Measurements from ENCODE around the gene GRHL3.

DNA sequence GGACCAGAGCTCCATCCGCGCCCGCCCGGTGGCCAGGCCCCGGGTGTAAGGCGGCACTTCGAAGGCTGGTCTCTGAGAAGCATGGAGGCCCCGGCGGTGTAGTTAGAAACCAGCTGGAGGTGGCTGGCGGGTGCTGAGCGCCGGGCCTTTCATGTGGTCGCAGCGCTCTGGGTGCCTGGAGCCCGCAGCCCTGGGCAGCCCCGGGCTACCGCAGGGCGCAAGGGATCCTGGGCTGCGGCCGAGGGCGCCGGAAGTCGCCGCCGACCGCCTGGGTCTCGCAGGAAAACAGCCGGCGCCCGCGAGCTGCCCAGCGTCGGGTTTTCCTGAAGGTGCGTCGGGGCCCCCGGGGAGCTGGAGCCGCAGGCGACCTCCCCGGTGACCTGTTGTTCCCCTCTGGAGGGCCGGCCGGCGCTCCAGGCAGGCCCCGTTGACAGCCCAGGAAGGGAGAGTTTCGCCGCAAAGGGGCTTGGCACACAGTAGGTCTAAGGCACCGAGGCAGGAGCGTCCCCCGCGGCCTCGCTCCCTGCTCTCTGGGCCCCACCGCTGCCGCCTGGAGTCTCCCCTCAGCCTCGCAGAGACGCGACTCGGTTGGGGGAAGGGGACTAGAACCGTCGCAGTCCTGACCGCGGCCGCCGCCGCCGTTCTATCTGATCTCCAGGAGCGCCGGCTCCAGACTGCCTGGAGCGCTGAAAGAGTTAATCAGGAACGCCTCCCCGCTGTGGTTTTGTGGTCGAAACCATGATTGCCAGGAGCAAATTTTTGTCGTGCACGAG lies 2.7 kb downstream of the GRHL3 start:
- TF ChIP-seq JUN (IDR thresholded peaks at IDR 0.05; ENCODE audit: borderline replicate concordance, insufficient read depth, insufficient read length, low read depth) (no peak), POLR2A (IDR thresholded peaks at IDR 0.05; ENCODE audit: low read depth, low read length) (no peak), POLR2AphosphoS5 (IDR thresholded peaks at IDR 0.05; ENCODE audit: insufficient read depth, low read depth, low read length) (no peak), MYC (IDR thresholded peaks at IDR 0.05; ENCODE audit: low read depth, low read length) (no peak), EZH2 (IDR thresholded peaks at IDR 0.05; ENCODE audit: borderline replicate concordance, low read depth, low read length, severe bottlenecking) (no peak), GATA2 (IDR thresholded peaks at IDR 0.05; ENCODE audit: insufficient read depth, insufficient read length, low read depth, low read length) (no peak), FOS (IDR thresholded peaks at IDR 0.05; ENCODE audit: borderline replicate concordance, insufficient read depth, low read length) (no peak)
- TF ChIP-seq, protein P1, sequence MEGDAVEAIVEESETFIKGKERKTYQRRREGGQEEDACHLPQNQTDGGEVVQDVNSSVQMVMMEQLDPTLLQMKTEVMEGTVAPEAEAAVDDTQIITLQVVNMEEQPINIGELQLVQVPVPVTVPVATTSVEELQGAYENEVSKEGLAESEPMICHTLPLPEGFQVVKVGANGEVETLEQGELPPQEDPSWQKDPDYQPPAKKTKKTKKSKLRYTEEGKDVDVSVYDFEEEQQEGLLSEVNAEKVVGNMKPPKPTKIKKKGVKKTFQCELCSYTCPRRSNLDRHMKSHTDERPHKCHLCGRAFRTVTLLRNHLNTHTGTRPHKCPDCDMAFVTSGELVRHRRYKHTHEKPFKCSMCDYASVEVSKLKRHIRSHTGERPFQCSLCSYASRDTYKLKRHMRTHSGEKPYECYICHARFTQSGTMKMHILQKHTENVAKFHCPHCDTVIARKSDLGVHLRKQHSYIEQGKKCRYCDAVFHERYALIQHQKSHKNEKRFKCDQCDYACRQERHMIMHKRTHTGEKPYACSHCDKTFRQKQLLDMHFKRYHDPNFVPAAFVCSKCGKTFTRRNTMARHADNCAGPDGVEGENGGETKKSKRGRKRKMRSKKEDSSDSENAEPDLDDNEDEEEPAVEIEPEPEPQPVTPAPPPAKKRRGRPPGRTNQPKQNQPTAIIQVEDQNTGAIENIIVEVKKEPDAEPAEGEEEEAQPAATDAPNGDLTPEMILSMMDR (IDR thresholded peaks at IDR 0.05; ENCODE audit: extremely low read depth in 1 of 2, insufficient read depth in 1 of 2, low read depth in 1 of 2, low read length in 2 of 2), result no peak
- TF ChIP-seq, protein P2, sequence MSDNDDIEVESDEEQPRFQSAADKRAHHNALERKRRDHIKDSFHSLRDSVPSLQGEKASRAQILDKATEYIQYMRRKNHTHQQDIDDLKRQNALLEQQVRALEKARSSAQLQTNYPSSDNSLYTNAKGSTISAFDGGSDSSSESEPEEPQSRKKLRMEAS (IDR thresholded peaks at IDR 0.05; ENCODE audit: insufficient read depth, insufficient read length), result no peak
